SK-N-SH treated with all-trans-retinoic acid at 6 μM for 48 hours (cell line): ENCODE data around the gene MTFR2.
A peak's percentile ranks its signal among the peaks of the same experiment; 100 is the strongest.

Experiments
- ATAC-seq: fragments of 200-7000 bp; cut with Tn5 transposase; 3 replicates; pipeline ENCODE4 v1.9.1; 2020; ENCODE audit warnings: mild to moderate bottlenecking, moderate library complexity
- ARNTL ChIP-seq: fragments of 450-650 bp; formaldehyde crosslinking; IDR thresholded peaks from 2 replicates; pipeline ENCODE4 v1.5.0; 2020; ENCODE audit warnings: low read depth, mild to moderate bottlenecking, moderate library complexity, borderline replicate concordance
- BACH2 ChIP-seq: fragments of 250-450 bp; sonication (Bioruptor Pico); IDR thresholded peaks from 2 replicates; pipeline ENCODE4 v1.9.0; 2021; ENCODE audit warnings: mild to moderate bottlenecking, borderline replicate concordance
- CREB5 ChIP-seq: fragments of 250-450 bp; sonication (Bioruptor Pico); IDR thresholded peaks from 2 replicates; pipeline ENCODE4 v1.5.1; 2020; ENCODE audit warnings: low read depth, mild to moderate bottlenecking, moderate library complexity
- CSDC2 ChIP-seq: fragments of 250-450 bp; sonication (Bioruptor Pico); IDR thresholded peaks from 2 replicates; pipeline ENCODE4 v1.5.0; 2020; ENCODE audit warnings: mild to moderate bottlenecking, moderate library complexity
- CSRNP3 ChIP-seq: fragments of 250-450 bp; sonication (Bioruptor Pico); IDR thresholded peaks from 2 replicates; pipeline ENCODE4 v1.5.1; 2021; ENCODE audit warnings: mild to moderate bottlenecking, moderate library complexity
- ESRRG ChIP-seq: fragments of 250-450 bp; sonication (Bioruptor Pico); IDR thresholded peaks from 2 replicates; pipeline ENCODE4 v1.6.1; 2021; ENCODE audit warnings: mild to moderate bottlenecking
- GLIS3 ChIP-seq: fragments of 250-450 bp; sonication (Bioruptor Pico); IDR thresholded peaks from 2 replicates; pipeline ENCODE4 v1.5.0; 2020; ENCODE audit warnings: mild to moderate bottlenecking, moderate library complexity
- ISL1 ChIP-seq: fragments of 250-450 bp; sonication (Bioruptor Pico); IDR thresholded peaks from 2 replicates; pipeline ENCODE4 v2.1.2; 2022; ENCODE audit warnings: mild to moderate bottlenecking, moderate library complexity
- OSR1 ChIP-seq: fragments of 250-450 bp; sonication (Bioruptor Pico); IDR thresholded peaks from 2 replicates; pipeline ENCODE4 v1.8.0; 2022; ENCODE audit warnings: moderate library complexity, mild to moderate bottlenecking, inconsistent platforms
- PATZ1 ChIP-seq: fragments of 250-450 bp; sonication (Bioruptor Pico); IDR thresholded peaks from 2 replicates; pipeline ENCODE4 v1.8.0; 2020; ENCODE audit warnings: mild to moderate bottlenecking, moderate library complexity, borderline replicate concordance
- PPARA ChIP-seq: fragments of 250-450 bp; sonication (Bioruptor Pico); IDR thresholded peaks from 2 replicates; pipeline ENCODE4 v1.5.0; 2020; ENCODE audit warnings: mild to moderate bottlenecking, borderline replicate concordance
- RARB ChIP-seq: fragments of 250-450 bp; sonication (Bioruptor Pico); IDR thresholded peaks from 2 replicates; pipeline ENCODE4 v1.8.0; 2021; ENCODE audit warnings: mild to moderate bottlenecking, moderate library complexity
- SNAI2 ChIP-seq: fragments of 250-450 bp; sonication (Bioruptor Pico); IDR thresholded peaks from 2 replicates; pipeline ENCODE4 v1.5.0; 2020; ENCODE audit warnings: mild to moderate bottlenecking, moderate library complexity
- TCF4 ChIP-seq: fragments of 250-450 bp; sonication (Bioruptor Pico); IDR thresholded peaks from 2 replicates; pipeline ENCODE4 v1.8.0; 2021; ENCODE audit warnings: mild to moderate bottlenecking, moderate library complexity, borderline replicate concordance
- TOX ChIP-seq: fragments of 250-450 bp; sonication (Bioruptor Pico); IDR thresholded peaks from 2 replicates; pipeline ENCODE4 v1.8.0; 2021; ENCODE audit warnings: mild to moderate bottlenecking, moderate library complexity, borderline replicate concordance
- TSHZ2 ChIP-seq: fragments of 250-450 bp; sonication (Bioruptor Pico); IDR thresholded peaks from 2 replicates; pipeline ENCODE4 v1.5.0; 2020; ENCODE audit warnings: mild to moderate bottlenecking, moderate library complexity
- ZC3H10 ChIP-seq: fragments of 250-450 bp; sonication (Bioruptor Pico); IDR thresholded peaks from 2 replicates; pipeline ENCODE4 v1.5.1; 2021; ENCODE audit warnings: mild to moderate bottlenecking, moderate library complexity
- ZFP3 ChIP-seq: fragments of 250-450 bp; sonication (Bioruptor Pico); IDR thresholded peaks from 2 replicates; pipeline ENCODE4 v1.5.0; 2020; ENCODE audit warnings: mild to moderate bottlenecking, moderate library complexity
- ZFP30 ChIP-seq: fragments of 450-650 bp; formaldehyde crosslinking; IDR thresholded peaks from 2 replicates; pipeline ENCODE4 v1.5.0; 2022; ENCODE audit warnings: mild to moderate bottlenecking, moderate library complexity
- ZNF565 ChIP-seq: fragments of 450-650 bp; formaldehyde crosslinking; conservative IDR thresholded peaks from 2 replicates; pipeline ENCODE4 v1.5.0; 2020; ENCODE audit warnings: low read depth, mild to moderate bottlenecking, moderate library complexity
- ZNF70 ChIP-seq: fragments of 450-650 bp; formaldehyde crosslinking; IDR thresholded peaks from 2 replicates; pipeline ENCODE4 v1.5.0; 2020; ENCODE audit warnings: mild to moderate bottlenecking, moderate library complexity
- ZNF8 ChIP-seq: fragments of 450-650 bp; formaldehyde crosslinking; IDR thresholded peaks from 2 replicates; pipeline ENCODE4 v1.5.0; 2020; ENCODE audit warnings: mild to moderate bottlenecking, moderate library complexity
- TF ChIP-seq, protein P1 (sequence below): fragments of 250-450 bp; sonication (Bioruptor Pico); IDR thresholded peaks from 2 replicates; pipeline ENCODE4 v1.8.0; 2021; ENCODE audit warnings: low read depth, mild to moderate bottlenecking, moderate library complexity, borderline replicate concordance

The MTFR2 gene

GRCh38 chr6:136289579-136290409 is 39.7 kb upstream of the MTFR2 start, which contains the start of gene BCLAF1:
BCLAF1 (minus strand) TSS chr6:136289846; CDS start chr6:136279866, 9,980 bp downstream.
- no peak for TF ChIP-seq ARNTL (CRISPR knock-in tag)
- 0 out of 2 replicates have a peak, but pooled peaks have one; percentile 81 for TF ChIP-seq GLIS3
- peak; percentile 49; the same call in 1 of the 2 replicates for TF ChIP-seq PATZ1
- TF ChIP-seq CREB5 (CRISPR knock-in tag) = no peak
- TF ChIP-seq ZC3H10 (CRISPR knock-in tag) = no peak
- 0 out of 2 replicates have a peak, but pooled peaks have one; percentile 39 for TF ChIP-seq ZNF565 (CRISPR knock-in tag)
- no peak for TF ChIP-seq ZFP3
- 0 out of 2 replicates have a peak, but pooled peaks have one; percentile 10 for TF ChIP-seq ISL1 (CRISPR knock-in tag)
- no peak for TF ChIP-seq ZFP30 (CRISPR knock-in tag)
- TF ChIP-seq, protein P1, sequence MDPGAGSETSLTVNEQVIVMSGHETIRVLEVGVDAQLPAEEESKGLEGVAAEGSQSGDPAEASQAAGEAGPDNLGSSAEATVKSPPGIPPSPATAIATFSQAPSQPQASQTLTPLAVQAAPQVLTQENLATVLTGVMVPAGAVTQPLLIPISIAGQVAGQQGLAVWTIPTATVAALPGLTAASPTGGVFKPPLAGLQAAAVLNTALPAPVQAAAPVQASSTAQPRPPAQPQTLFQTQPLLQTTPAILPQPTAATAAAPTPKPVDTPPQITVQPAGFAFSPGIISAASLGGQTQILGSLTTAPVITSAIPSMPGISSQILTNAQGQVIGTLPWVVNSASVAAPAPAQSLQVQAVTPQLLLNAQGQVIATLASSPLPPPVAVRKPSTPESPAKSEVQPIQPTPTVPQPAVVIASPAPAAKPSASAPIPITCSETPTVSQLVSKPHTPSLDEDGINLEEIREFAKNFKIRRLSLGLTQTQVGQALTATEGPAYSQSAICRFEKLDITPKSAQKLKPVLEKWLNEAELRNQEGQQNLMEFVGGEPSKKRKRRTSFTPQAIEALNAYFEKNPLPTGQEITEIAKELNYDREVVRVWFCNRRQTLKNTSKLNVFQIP = 0 out of 2 replicates have a peak, but pooled peaks have one; percentile 43
- 0 out of 2 replicates have a peak, but pooled peaks have one; percentile 25 for TF ChIP-seq CSDC2 (CRISPR knock-in tag)
- no peak for TF ChIP-seq TOX
- TF ChIP-seq CSRNP3 (CRISPR knock-in tag) = no peak
- TF ChIP-seq ZNF70 = no peak
- TF ChIP-seq OSR1 (CRISPR knock-in tag) = no peak
- TF ChIP-seq ZNF8 (CRISPR knock-in tag) = no peak
- TF ChIP-seq ESRRG (CRISPR knock-in tag) = no peak
- TF ChIP-seq BACH2 (CRISPR knock-in tag) = no peak
- peak; percentile 22; the same call in 1 of the 2 replicates for TF ChIP-seq TSHZ2 (CRISPR knock-in tag)
- peak; percentile 73; the same call in 1 of the 2 replicates for TF ChIP-seq SNAI2 (CRISPR knock-in tag)
- TF ChIP-seq TCF4 (CRISPR knock-in tag) = no peak
- TF ChIP-seq RARB (CRISPR knock-in tag) = peak; percentile 64; the same call in 1 of the 2 replicates
- no peak for TF ChIP-seq PPARA (CRISPR knock-in tag)
- ATAC-seq = peak; percentile 95

- TF ChIP-seq TSHZ2 (CRISPR knock-in tag) (no peak), OSR1 (CRISPR knock-in tag) (no peak), ESRRG (CRISPR knock-in tag) (0 out of 2 replicates have a peak, but pooled peaks have one; percentile 37), ZNF8 (CRISPR knock-in tag) (peak; percentile 61; the same call in 1 of the 2 replicates), RARB (CRISPR knock-in tag) (no peak), ZFP3 (peak; percentile 49; the same call in 1 of the 2 replicates), PATZ1 (peak; percentile 49; the same call in 1 of the 2 replicates)
- ATAC-seq = peak; percentile 66
Observed at GRCh38 chr6:136289327-136289578, 39.1 kb upstream of the MTFR2 start.
